Nephron (organoid): ENCODE results near the gene PRDM16.

ENCODE experiments used
- H3K27ac Mint-ChIP-seq, 3 experiments: 2 replicates each; pipeline ENCODE4 v1.8.0; 2020; ENCODE audit warnings: mixed read lengths in 3 of 3, mild to moderate bottlenecking in 2 of 3, moderate library complexity in 1 of 3
- H3K27me3 Mint-ChIP-seq: 2 replicates; pipeline ENCODE4 v1.8.0; 2021; ENCODE audit warnings: low read depth, mild to moderate bottlenecking, moderate library complexity, mixed read lengths
- H3K36me3 Mint-ChIP-seq: 2 replicates; pipeline ENCODE4 v1.8.0; 2020; ENCODE audit warnings: low read depth, mixed read lengths
- H3K4me1 Mint-ChIP-seq: 2 replicates; pipeline ENCODE4 v1.8.0; 2020; ENCODE audit warnings: mixed read lengths
- H3K4me3 Mint-ChIP-seq, 3 experiments: 2 replicates each; pipeline ENCODE4 v1.8.0; 2020; ENCODE audit warnings: mild to moderate bottlenecking in 3 of 3, mixed read lengths in 3 of 3, moderate library complexity in 2 of 3
- H3K9me3 Mint-ChIP-seq: 2 replicates; pipeline ENCODE4 v1.8.0; 2020; ENCODE audit warnings: mixed read lengths
- TF ChIP-seq, protein P1 (sequence below), 3 experiments: fragments of 200-600 bp; sonication (generic); IDR thresholded peaks; one replicate each; pipeline ENCODE4 v1.5.0; 2021; ENCODE audit warnings: antibody characterized with exemption in 3 of 3; ENCODE audit not compliant: unreplicated experiment in 3 of 3

PRDM16 gene

DNA sequence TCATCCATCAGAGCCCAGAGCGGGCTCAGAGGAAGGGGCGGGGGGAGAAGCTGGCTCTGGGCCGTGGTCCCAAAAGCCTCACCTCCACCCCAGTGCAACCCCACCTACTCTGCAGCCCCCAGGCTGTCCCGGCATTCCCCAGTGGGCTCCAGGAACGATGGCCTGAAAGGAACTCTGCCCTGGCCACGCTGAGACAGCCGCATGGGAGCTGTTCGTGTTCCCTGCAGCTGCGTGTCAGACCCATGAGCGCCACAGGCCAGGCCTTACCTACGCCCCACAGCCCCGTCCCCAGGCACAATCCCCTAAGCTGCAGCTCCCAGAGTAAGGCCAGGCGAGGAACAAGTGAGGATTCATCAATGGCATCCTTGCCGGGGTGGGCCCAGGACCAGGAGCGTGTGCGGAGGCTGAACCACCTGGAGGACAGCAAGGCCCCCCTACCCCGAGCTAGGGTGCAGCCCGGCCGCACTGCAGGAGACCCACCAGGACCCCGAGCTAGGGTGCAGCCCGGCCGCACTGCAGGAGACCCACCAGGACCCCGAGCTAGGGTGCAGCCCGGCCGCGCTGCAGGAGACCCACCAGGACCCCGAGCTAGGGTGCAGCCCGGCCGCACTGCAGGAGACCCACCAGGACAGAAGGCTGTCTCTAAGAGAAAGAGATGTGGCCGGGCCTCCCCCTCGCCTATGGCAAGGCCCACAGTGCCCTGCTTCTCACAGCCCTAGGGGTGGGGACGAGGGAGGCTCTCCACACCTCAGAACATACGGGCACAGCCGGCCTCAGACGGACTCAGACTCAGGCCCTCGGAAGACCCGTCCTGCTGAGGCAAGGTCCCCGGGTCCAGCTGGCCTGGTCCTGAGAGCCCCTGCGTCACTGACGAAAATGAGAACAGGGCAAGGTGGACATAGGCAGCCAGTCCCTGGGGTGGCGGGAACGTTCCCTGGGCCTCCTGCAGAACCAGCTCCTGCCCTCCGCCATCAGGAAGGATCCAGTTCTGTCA lies 359.0 kb downstream of the PRDM16 start:
- H3K4me1 Mint-ChIP-seq = no peaks in the 10 kb centered on the region
- H3K9me3 Mint-ChIP-seq = no peaks in the 10 kb centered on the region
- no peak overlapping the region for H3K27ac Mint-ChIP-seq
- H3K4me3 Mint-ChIP-seq = no peak overlapping the region
- H3K36me3 Mint-ChIP-seq = peaks cover 4% of the 10 kb centered on the region
- TF ChIP-seq, protein P1, sequence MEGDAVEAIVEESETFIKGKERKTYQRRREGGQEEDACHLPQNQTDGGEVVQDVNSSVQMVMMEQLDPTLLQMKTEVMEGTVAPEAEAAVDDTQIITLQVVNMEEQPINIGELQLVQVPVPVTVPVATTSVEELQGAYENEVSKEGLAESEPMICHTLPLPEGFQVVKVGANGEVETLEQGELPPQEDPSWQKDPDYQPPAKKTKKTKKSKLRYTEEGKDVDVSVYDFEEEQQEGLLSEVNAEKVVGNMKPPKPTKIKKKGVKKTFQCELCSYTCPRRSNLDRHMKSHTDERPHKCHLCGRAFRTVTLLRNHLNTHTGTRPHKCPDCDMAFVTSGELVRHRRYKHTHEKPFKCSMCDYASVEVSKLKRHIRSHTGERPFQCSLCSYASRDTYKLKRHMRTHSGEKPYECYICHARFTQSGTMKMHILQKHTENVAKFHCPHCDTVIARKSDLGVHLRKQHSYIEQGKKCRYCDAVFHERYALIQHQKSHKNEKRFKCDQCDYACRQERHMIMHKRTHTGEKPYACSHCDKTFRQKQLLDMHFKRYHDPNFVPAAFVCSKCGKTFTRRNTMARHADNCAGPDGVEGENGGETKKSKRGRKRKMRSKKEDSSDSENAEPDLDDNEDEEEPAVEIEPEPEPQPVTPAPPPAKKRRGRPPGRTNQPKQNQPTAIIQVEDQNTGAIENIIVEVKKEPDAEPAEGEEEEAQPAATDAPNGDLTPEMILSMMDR (IDR thresholded peaks at IDR 0.05; ENCODE audit: unreplicated experiment in 3 of 3) = no peak
- H3K27me3 Mint-ChIP-seq = peaks cover 22% of the 10 kb centered on the region

DNA sequence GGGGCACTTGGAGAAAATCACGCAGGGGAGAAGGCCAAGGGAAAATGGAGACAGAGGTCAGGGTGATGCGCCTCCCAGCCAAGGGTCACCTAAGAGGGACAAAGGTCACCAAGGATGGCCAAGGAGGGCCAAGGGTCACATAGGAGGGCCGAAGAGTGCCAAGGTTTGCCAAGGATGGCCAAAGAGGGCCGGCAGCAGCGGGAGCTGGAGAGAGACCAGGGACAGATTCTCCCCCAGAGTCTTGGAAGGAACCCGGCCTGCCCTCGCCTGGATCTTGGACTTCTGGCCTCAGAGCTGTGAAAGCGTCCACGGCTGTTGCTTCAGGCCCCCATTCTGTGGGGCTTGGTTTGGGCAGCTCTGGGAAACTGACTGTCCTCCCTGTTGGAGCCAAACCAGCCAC lies 359.9 kb downstream of the PRDM16 start:
- TF ChIP-seq, protein P1 (IDR thresholded peaks at IDR 0.05; ENCODE audit: unreplicated experiment in 3 of 3) = no peak
- H3K9me3 Mint-ChIP-seq = no peaks in the 10 kb centered on the region
- H3K27me3 Mint-ChIP-seq = peaks cover 18% of the 10 kb centered on the region
- peaks cover 4% of the 10 kb centered on the region for H3K36me3 Mint-ChIP-seq
- no peaks in the 10 kb centered on the region for H3K4me1 Mint-ChIP-seq
- H3K4me3 Mint-ChIP-seq = peak overlapping the region in 1 of 3 experiments; percentile 11
- H3K27ac Mint-ChIP-seq = no peak overlapping the region

DNA sequence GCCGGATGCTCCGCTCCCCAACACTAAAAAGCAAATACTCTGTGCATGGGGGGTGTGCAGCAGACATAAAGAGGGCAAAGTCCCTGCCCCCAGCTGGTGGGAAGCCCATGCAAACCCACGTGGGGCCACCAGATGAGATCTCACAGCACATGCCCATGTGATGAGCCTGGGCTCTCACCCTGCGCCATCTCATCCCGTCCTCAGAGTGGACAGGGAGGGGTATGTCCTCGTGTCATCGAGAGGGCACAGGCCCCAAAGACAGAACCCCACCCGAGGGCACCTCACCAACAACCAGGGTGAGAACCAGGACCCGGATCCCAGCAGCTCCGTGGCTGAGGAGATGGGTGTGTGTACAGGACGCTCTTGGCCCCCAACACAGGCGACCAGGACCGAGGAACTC lies 360.3 kb downstream of the PRDM16 start:
- Mint-ChIP-seq H3K4me1 (no peaks in the 10 kb centered on the region), H3K27me3 (peaks cover 14% of the 10 kb centered on the region), H3K4me3 (no peak overlapping the region), H3K36me3 (peaks cover 4% of the 10 kb centered on the region), H3K9me3 (no peaks in the 10 kb centered on the region), H3K27ac (no peak overlapping the region)
- TF ChIP-seq, protein P1 (IDR thresholded peaks at IDR 0.05; ENCODE audit: unreplicated experiment in 3 of 3) = no peak

DNA sequence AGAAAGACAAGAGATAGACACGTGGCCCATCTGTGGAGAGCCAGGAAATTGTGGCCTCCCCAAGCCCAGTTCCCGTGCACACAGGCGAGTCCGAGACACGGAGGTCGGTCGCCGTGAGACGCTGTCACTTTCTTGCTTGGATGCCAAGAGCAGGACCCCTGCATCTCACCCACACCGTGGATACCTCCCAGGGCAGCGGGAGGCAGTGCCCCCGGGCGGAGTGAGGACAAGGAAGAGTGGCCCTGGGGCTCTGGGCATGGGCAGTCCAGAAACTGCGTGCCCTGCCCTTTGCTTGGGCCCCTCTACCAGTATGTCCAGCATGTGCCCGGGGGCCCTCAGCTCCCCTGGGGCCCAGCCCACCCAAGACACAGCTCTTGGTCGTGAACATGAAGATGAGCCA lies 360.8 kb downstream of the PRDM16 start:
- H3K4me3 Mint-ChIP-seq = no peak overlapping the region
- no peak overlapping the region for H3K27ac Mint-ChIP-seq
- H3K36me3 Mint-ChIP-seq = peaks cover 4% of the 10 kb centered on the region
- H3K4me1 Mint-ChIP-seq = no peaks in the 10 kb centered on the region
- H3K9me3 Mint-ChIP-seq = no peaks in the 10 kb centered on the region
- TF ChIP-seq, protein P1 (IDR thresholded peaks at IDR 0.05; ENCODE audit: unreplicated experiment in 3 of 3) = no peak
- peaks cover 11% of the 10 kb centered on the region for H3K27me3 Mint-ChIP-seq

DNA sequence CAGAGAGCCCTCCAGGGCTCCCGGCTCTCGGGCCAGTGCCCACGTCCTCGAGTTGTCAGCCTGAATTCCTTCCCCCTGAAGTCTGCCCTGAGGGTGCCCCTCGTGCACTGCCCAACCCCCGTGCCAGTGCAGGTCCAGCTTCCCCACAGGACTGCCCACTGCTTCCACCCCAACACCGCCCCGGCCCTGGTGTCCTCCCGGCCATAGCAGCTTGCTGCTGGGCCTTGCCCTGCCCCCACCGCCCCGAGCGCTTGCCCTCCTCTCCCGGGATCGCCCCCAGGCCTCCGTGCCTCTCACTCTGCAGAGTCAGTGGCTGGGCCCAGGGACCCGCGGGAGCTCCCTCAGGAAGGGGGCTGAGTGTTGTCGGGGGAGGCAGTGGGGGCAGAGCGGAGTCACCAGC lies 361.4 kb downstream of the PRDM16 start:
- no peak overlapping the region for H3K4me3 Mint-ChIP-seq
- H3K36me3 Mint-ChIP-seq = peaks cover 6% of the 10 kb centered on the region
- peaks cover 11% of the 10 kb centered on the region for H3K27me3 Mint-ChIP-seq
- H3K4me1 Mint-ChIP-seq = no peaks in the 10 kb centered on the region
- TF ChIP-seq, protein P1 (IDR thresholded peaks at IDR 0.05; ENCODE audit: unreplicated experiment in 3 of 3) = no peak
- H3K9me3 Mint-ChIP-seq = no peaks in the 10 kb centered on the region
- H3K27ac Mint-ChIP-seq = no peak overlapping the region

DNA sequence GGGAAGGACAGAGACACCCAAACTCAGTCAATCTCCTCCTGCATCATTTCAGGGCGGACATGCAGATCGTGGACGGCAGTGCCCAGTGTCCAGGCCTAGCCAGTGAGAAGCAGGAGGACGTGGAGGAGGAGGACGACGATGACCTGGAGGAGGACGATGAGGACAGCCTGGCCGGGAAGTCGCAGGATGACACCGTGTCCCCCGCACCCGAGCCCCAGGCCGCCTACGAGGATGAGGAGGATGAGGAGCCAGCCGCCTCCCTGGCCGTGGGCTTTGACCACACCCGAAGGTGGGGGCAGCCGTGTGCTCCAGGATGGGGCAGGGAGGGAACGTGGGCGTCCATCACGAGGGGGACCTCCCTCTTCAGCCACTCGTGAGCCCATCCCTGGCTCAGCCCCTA lies 361.8 kb downstream of the PRDM16 start:
- no peaks in the 10 kb centered on the region for H3K4me1 Mint-ChIP-seq
- H3K36me3 Mint-ChIP-seq = peaks cover 7% of the 10 kb centered on the region
- H3K27ac Mint-ChIP-seq = no peak overlapping the region
- H3K9me3 Mint-ChIP-seq = no peaks in the 10 kb centered on the region
- TF ChIP-seq, protein P1 (IDR thresholded peaks at IDR 0.05; ENCODE audit: unreplicated experiment in 3 of 3) = no peak
- peaks cover 11% of the 10 kb centered on the region for H3K27me3 Mint-ChIP-seq
- H3K4me3 Mint-ChIP-seq = no peak overlapping the region
